ENCODE results near the gene LRRC4C. TPM values are rescaled to one million over a fixed set of nuclear protein-coding genes. Genes with fewer than 3 reads are reported as not detected.

Gene LRRC4C
- total RNA-seq, 1 experiment from 2014 or later, result 0.13 TPM

GRCh38 chr11:40401132-40401853, 1058.2 kb downstream of the LRRC4C start:
- H3K79me2 ChIP-seq (ENCODE audit: insufficient read depth, low read length), result no peaks in the 10 kb centered on the region
- no peaks in the 10 kb centered on the region for H4K20me1 ChIP-seq (ENCODE audit: control insufficient read depth, insufficient read depth, insufficient read length)
- no peaks in the 10 kb centered on the region for H3K4me1 Mint-ChIP-seq
- no peaks in the 10 kb centered on the region for H3K27me3 Mint-ChIP-seq (ENCODE audit: low read depth)
- H4K91ac ChIP-seq (ENCODE audit: insufficient read length, low read depth, low read length), result no peak overlapping the region
- no peaks in the 10 kb centered on the region for H3K23me2 ChIP-seq (ENCODE audit: insufficient read length, low read depth, low read length, poor library complexity, severe bottlenecking)
- WGBS (ENCODE audit: extremely low coverage, insufficient read length, low lambda C conversion rate), result no CpG with 5 or more reads among the region's 4 CpGs
- H3K14ac ChIP-seq (ENCODE audit: insufficient read depth, low read length), result no peak overlapping the region
- H3K4me1 ChIP-seq (ENCODE audit: insufficient read depth, low read length), result no peaks in the 10 kb centered on the region
- no peak overlapping the region for H3K27ac Mint-ChIP-seq
- H3K36me3 Mint-ChIP-seq (ENCODE audit: insufficient read depth in 1 of 3, low read depth in 3 of 3), result no peaks in the 10 kb centered on the region
- H3K9me3 Mint-ChIP-seq, result no peaks in the 10 kb centered on the region
- no peak overlapping the region for H3K18ac ChIP-seq (ENCODE audit: insufficient read length, low read depth, low read length)
- no peak overlapping the region for H3K4me3 Mint-ChIP-seq
- no peak overlapping the region for H3T11ph ChIP-seq (ENCODE audit: low read length)
- no peaks in the 10 kb centered on the region for H3K27me3 ChIP-seq (ENCODE audit: insufficient read depth, low read length)
- no peak for DNase-seq
- H3K9ac ChIP-seq (ENCODE audit: extremely low read depth, insufficient read length, low read length), result no peak overlapping the region
- H4K8ac ChIP-seq (replicated peaks; ENCODE audit: insufficient read length, low read depth, low read length), result no peak overlapping the region
- no peak overlapping the region for H4K5ac ChIP-seq (ENCODE audit: insufficient read length, low read depth, low read length)
- no peak overlapping the region for H2BK120ac ChIP-seq (ENCODE audit: low read depth, low read length, poor library complexity, severe bottlenecking)
- no peak overlapping the region for H2BK5ac ChIP-seq (ENCODE audit: insufficient read length, low read length)
- TF ChIP-seq, protein P1, sequence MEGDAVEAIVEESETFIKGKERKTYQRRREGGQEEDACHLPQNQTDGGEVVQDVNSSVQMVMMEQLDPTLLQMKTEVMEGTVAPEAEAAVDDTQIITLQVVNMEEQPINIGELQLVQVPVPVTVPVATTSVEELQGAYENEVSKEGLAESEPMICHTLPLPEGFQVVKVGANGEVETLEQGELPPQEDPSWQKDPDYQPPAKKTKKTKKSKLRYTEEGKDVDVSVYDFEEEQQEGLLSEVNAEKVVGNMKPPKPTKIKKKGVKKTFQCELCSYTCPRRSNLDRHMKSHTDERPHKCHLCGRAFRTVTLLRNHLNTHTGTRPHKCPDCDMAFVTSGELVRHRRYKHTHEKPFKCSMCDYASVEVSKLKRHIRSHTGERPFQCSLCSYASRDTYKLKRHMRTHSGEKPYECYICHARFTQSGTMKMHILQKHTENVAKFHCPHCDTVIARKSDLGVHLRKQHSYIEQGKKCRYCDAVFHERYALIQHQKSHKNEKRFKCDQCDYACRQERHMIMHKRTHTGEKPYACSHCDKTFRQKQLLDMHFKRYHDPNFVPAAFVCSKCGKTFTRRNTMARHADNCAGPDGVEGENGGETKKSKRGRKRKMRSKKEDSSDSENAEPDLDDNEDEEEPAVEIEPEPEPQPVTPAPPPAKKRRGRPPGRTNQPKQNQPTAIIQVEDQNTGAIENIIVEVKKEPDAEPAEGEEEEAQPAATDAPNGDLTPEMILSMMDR (conservative IDR thresholded peaks at IDR 0.05), result no peak
- H3K4ac ChIP-seq (ENCODE audit: low read depth, low read length), result no peak overlapping the region
- H3K27ac ChIP-seq (ENCODE audit: insufficient read length, low read depth, low read length), result no peak overlapping the region
- no peak overlapping the region for H3K56ac ChIP-seq (ENCODE audit: insufficient read length, low read depth, low read length)
- no peak overlapping the region for H2BK12ac ChIP-seq (ENCODE audit: insufficient read length, low read depth, low read length)
- no peaks in the 10 kb centered on the region for H3K9me3 ChIP-seq (ENCODE audit: control insufficient read depth, low read depth, low read length)
- no peak overlapping the region for H2AFZ ChIP-seq (ENCODE audit: low read length)
- no peak overlapping the region for H3K23ac ChIP-seq (ENCODE audit: insufficient read length, low read depth, low read length)
- H3K4me2 ChIP-seq (ENCODE audit: insufficient read depth, insufficient read length, low read length), result no peak overlapping the region
- H3K79me1 ChIP-seq (ENCODE audit: insufficient read depth, low read depth, low read length, poor library complexity, severe bottlenecking), result no peaks in the 10 kb centered on the region
- no peak overlapping the region for H2AK5ac ChIP-seq (ENCODE audit: insufficient read length, low read length)
- H2BK20ac ChIP-seq (ENCODE audit: low read depth, low read length, poor library complexity, severe bottlenecking), result no peak overlapping the region
- H2BK15ac ChIP-seq (ENCODE audit: low read depth, low read length), result no peak overlapping the region

Data from H9 (cell line).